HepG2 (cell line): Measurements from ENCODE around the gene LRRN1.

ENCODE experiments used
- JDP2 ChIP-seq: sonication (generic); formaldehyde crosslinking; IDR thresholded peaks from 2 replicates; pipeline ENCODE4 v1.8.1; 2022; ENCODE audit warnings: missing genetic modification reagents, borderline replicate concordance
- KLF11 ChIP-seq: IDR thresholded peaks from 2 replicates; pipeline ENCODE4 v1.6.1; 2016; ENCODE audit warnings: missing compliant biosample characterization
- MAFG ChIP-seq: sonication (generic); formaldehyde crosslinking; IDR thresholded peaks from 2 replicates; pipeline ENCODE4 v1.5.1; 2020; ENCODE audit warnings: mild to moderate bottlenecking, missing genetic modification reagents
- MAFK ChIP-seq, 2 experiments: IDR thresholded peaks in 1 of 2; conservative IDR thresholded peaks in 1 of 2; 2 replicates each; pipeline ENCODE4 v1.6.1; 2011; ENCODE audit warnings: improper control_type of control experiment in 2 of 2, low read length in 2 of 2
- MEIS2 ChIP-seq: sonication (generic); formaldehyde crosslinking; IDR thresholded peaks from 2 replicates; pipeline ENCODE4 v1.9.0; 2021; ENCODE audit warnings: mild to moderate bottlenecking, missing genetic modification reagents
- NCOA1 ChIP-seq: sonication (generic); formaldehyde crosslinking; IDR thresholded peaks from 2 replicates; pipeline ENCODE4 v1.9.0; 2021; ENCODE audit warnings: missing genetic modification reagents
- NCOA2 ChIP-seq: sonication (generic); formaldehyde crosslinking; IDR thresholded peaks from 2 replicates; pipeline ENCODE4 v1.8.0; 2022; ENCODE audit warnings: inconsistent platforms
- POLR2AphosphoS5 ChIP-seq: IDR thresholded peaks from 2 replicates; pipeline ENCODE4 v1.6.1; 2012; ENCODE audit warnings: low read depth, low read length
- RARG ChIP-seq: sonication (generic); formaldehyde crosslinking; IDR thresholded peaks from 2 replicates; pipeline ENCODE4 v1.4.0; 2020; ENCODE audit warnings: low read depth, mild to moderate bottlenecking, missing genetic modification reagents
- SETDB1 ChIP-seq: sonication (generic); formaldehyde crosslinking; IDR thresholded peaks from 2 replicates; pipeline ENCODE4 v1.5.1; 2020; ENCODE audit warnings: missing genetic modification reagents, mild to moderate bottlenecking, borderline replicate concordance
- YY1 ChIP-seq: IDR thresholded peaks from 2 replicates; pipeline ENCODE4 v1.6.1; 2011; ENCODE audit warnings: low read length, low read depth, moderate library complexity, mild to moderate bottlenecking; ENCODE audit not compliant: insufficient read depth, insufficient replicate concordance
- ZNF280B ChIP-seq: sonication (generic); formaldehyde crosslinking; IDR thresholded peaks from 2 replicates; pipeline ENCODE4 v1.5.0; 2020; ENCODE audit warnings: missing genetic modification reagents, mild to moderate bottlenecking, borderline replicate concordance
- ZNF570 ChIP-seq: sonication (generic); formaldehyde crosslinking; IDR thresholded peaks from 2 replicates; pipeline ENCODE4 v1.4.0; 2020; ENCODE audit warnings: mild to moderate bottlenecking, missing genetic modification reagents, borderline replicate concordance
- TF ChIP-seq, protein P1 (sequence below): sonication (generic); formaldehyde crosslinking; IDR thresholded peaks from 2 replicates; pipeline ENCODE4 v1.5.0; 2020; ENCODE audit warnings: mild to moderate bottlenecking, missing genetic modification reagents, moderate library complexity

GRCh38 chr3:3855056-3855455, 55.8 kb downstream of the LRRN1 start:
- TF ChIP-seq RARG (no peak), NCOA1 (CRISPR knock-in tag) (no peak), MEIS2 (CRISPR knock-in tag) (no peak), POLR2AphosphoS5 (no peak), SETDB1 (CRISPR knock-in tag) (no peak), ZNF570 (no peak), JDP2 (no peak), ZNF280B (CRISPR knock-in tag) (no peak), NCOA2 (CRISPR knock-in tag) (no peak), KLF11 (CRISPR knock-in tag) (no peak), MAFK (conservative IDR thresholded peaks at IDR 0.05 in 1 of 2, IDR thresholded peaks at IDR 0.05 in 1 of 2; ENCODE audit: low read length in 2 of 2) (no peak), MAFG (CRISPR knock-in tag) (no peak), YY1 (no peak)
- TF ChIP-seq, protein P1, sequence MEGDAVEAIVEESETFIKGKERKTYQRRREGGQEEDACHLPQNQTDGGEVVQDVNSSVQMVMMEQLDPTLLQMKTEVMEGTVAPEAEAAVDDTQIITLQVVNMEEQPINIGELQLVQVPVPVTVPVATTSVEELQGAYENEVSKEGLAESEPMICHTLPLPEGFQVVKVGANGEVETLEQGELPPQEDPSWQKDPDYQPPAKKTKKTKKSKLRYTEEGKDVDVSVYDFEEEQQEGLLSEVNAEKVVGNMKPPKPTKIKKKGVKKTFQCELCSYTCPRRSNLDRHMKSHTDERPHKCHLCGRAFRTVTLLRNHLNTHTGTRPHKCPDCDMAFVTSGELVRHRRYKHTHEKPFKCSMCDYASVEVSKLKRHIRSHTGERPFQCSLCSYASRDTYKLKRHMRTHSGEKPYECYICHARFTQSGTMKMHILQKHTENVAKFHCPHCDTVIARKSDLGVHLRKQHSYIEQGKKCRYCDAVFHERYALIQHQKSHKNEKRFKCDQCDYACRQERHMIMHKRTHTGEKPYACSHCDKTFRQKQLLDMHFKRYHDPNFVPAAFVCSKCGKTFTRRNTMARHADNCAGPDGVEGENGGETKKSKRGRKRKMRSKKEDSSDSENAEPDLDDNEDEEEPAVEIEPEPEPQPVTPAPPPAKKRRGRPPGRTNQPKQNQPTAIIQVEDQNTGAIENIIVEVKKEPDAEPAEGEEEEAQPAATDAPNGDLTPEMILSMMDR (CRISPR knock-in tag): no peak
